SK-N-SH (cell line): ENCODE data around the gene LGALS3BP.

Experiments used
- CHD2 ChIP-seq: fragments of 150-350 bp; IDR thresholded peaks from 2 replicates; pipeline ENCODE4 v1.6.1; 2018; ENCODE audit warnings: low read length; ENCODE audit not compliant: partially characterized antibody
- EP300 ChIP-seq, 2 experiments: IDR thresholded peaks; 2 replicates each; pipeline versions ENCODE4 v1.4.0 to v1.6.1; 2012; ENCODE audit warnings: borderline replicate concordance in 1 of 2, low read depth in 1 of 2, low read length in 1 of 2
- FOXM1 ChIP-seq: IDR thresholded peaks from 2 replicates; pipeline ENCODE4 v1.4.0; 2012; ENCODE audit warnings: low read depth, mild to moderate bottlenecking
- POLR2AphosphoS5 ChIP-seq: IDR thresholded peaks from 2 replicates; pipeline ENCODE4 v1.6.1; 2012; ENCODE audit warnings: low read depth, low read length
- RAD21 ChIP-seq: IDR thresholded peaks from 2 replicates; pipeline ENCODE4 v1.6.1; 2012; ENCODE audit warnings: mild to moderate bottlenecking, low read length
- RCOR1 ChIP-seq: fragments of 150-350 bp; IDR thresholded peaks from 2 replicates; pipeline ENCODE4 v1.6.1; 2017; ENCODE audit warnings: antibody characterized with exemption, low read length
- TAF1 ChIP-seq: IDR thresholded peaks from 2 replicates; pipeline ENCODE4 v1.6.1; 2012; ENCODE audit warnings: low read depth, mild to moderate bottlenecking, low read length, moderate library complexity, borderline replicate concordance
- TF ChIP-seq, protein P1 (sequence below): fragments of 200-600 bp; sonication (generic); IDR thresholded peaks from 2 replicates; pipeline ENCODE4 v1.6.1; 2017; ENCODE audit warnings: antibody characterized with exemption, mild to moderate bottlenecking, moderate library complexity
- TF ChIP-seq, protein P2 (sequence below): IDR thresholded peaks from 2 replicates; pipeline ENCODE4 v1.4.0; 2012; ENCODE audit warnings: low read depth, borderline replicate concordance

DNA sequence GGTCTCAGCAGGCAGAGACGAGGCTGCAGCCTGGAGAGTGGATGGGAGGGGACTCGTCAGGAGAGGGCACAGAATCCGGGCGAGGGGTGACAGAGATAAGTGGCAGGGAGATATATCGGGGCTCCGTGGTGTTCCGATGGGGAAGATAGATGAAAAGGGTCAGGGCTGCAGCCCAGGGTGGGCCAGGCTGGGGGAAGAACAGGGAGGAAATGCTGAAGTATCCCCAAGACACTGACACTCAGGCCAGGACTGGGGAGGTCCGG, 2.1 kb downstream of the LGALS3BP start:
- TF ChIP-seq, protein P1, sequence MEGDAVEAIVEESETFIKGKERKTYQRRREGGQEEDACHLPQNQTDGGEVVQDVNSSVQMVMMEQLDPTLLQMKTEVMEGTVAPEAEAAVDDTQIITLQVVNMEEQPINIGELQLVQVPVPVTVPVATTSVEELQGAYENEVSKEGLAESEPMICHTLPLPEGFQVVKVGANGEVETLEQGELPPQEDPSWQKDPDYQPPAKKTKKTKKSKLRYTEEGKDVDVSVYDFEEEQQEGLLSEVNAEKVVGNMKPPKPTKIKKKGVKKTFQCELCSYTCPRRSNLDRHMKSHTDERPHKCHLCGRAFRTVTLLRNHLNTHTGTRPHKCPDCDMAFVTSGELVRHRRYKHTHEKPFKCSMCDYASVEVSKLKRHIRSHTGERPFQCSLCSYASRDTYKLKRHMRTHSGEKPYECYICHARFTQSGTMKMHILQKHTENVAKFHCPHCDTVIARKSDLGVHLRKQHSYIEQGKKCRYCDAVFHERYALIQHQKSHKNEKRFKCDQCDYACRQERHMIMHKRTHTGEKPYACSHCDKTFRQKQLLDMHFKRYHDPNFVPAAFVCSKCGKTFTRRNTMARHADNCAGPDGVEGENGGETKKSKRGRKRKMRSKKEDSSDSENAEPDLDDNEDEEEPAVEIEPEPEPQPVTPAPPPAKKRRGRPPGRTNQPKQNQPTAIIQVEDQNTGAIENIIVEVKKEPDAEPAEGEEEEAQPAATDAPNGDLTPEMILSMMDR: no peak
- no peak for TF ChIP-seq FOXM1
- no peak for TF ChIP-seq CHD2
- no peak for TF ChIP-seq TAF1
- no peak for TF ChIP-seq RCOR1
- no peak for TF ChIP-seq POLR2AphosphoS5
- no peak for TF ChIP-seq EP300 (IDR thresholded peaks at IDR 0.05; ENCODE audit: borderline replicate concordance in 1 of 2, low read depth in 1 of 2, low read length in 1 of 2)
- TF ChIP-seq, protein P2, sequence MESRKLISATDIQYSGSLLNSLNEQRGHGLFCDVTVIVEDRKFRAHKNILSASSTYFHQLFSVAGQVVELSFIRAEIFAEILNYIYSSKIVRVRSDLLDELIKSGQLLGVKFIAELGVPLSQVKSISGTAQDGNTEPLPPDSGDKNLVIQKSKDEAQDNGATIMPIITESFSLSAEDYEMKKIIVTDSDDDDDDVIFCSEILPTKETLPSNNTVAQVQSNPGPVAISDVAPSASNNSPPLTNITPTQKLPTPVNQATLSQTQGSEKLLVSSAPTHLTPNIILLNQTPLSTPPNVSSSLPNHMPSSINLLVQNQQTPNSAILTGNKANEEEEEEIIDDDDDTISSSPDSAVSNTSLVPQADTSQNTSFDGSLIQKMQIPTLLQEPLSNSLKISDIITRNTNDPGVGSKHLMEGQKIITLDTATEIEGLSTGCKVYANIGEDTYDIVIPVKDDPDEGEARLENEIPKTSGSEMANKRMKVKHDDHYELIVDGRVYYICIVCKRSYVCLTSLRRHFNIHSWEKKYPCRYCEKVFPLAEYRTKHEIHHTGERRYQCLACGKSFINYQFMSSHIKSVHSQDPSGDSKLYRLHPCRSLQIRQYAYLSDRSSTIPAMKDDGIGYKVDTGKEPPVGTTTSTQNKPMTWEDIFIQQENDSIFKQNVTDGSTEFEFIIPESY: no peak
- no peak for TF ChIP-seq RAD21
